ENCODE data around the gene KRTAP5-8. TPM values are rescaled to one million over a fixed set of nuclear protein-coding genes. Genes with fewer than 3 reads are reported as not detected.
"Not testable (repeated sequence)": the region's sequence is repeated elsewhere in the genome, so short reads cannot be mapped to it uniquely, and the experiment has no call there.

KRTAP5-8 gene
- polyA plus RNA-seq, 1 donor: 1.3 TPM

GRCh38 chr11:71571101-71571850, 33.5 kb downstream of the KRTAP5-8 start:
- DNase-seq: not testable (repeated sequence)

- no peak for DNase-seq
These were observed 35.0 kb downstream of the KRTAP5-8 start for GRCh38 chr11:71572811-71573210.

- no peak for DNase-seq
These were observed 36.6 kb downstream of the KRTAP5-8 start for GRCh38 chr11:71574418-71574817.

GRCh38 chr11:71575723-71576424, 38.0 kb downstream of the KRTAP5-8 start:
- DNase-seq: no peak

- DNase-seq: not testable (repeated sequence)
These were observed 39.1 kb downstream of the KRTAP5-8 start for GRCh38 chr11:71576688-71577465.

GRCh38 chr11:71577469-71578004, 39.7 kb downstream of the KRTAP5-8 start:
- DNase-seq: no peak

- DNase-seq: not testable (repeated sequence)
These were observed 41.7 kb downstream of the KRTAP5-8 start for GRCh38 chr11:71579513-71579912.

GRCh38 chr11:71580057-71581003, 42.5 kb downstream of the KRTAP5-8 start:
- peak; percentile 29 for DNase-seq

GRCh38 chr11:71581826-71582225, 44.0 kb downstream of the KRTAP5-8 start:
- no peak for DNase-seq

- DNase-seq: no peak
These were observed 44.6 kb downstream of the KRTAP5-8 start, which contains the start of gene KRTAP5-11 for GRCh38 chr11:71582309-71582895. Gene KRTAP5-11, minus strand, starts transcription at chr11:71582875. Its CDS starts 38 bp downstream, at chr11:71582837.

GRCh38 chr11:71582969-71583368, 45.1 kb downstream of the KRTAP5-8 start:
- DNase-seq: not testable (repeated sequence)

GRCh38 chr11:71585673-71586072, 47.8 kb downstream of the KRTAP5-8 start:
- not testable (repeated sequence) for DNase-seq

- DNase-seq: not testable (repeated sequence)
These were observed 50.5 kb downstream of the KRTAP5-8 start for GRCh38 chr11:71588314-71588713.

Other genes with a start within 250 kb of the KRTAP5-8 start
- 54.2 TPM for gene DHCR7, start 89.6 kb upstream of the KRTAP5-8 start, polyA plus RNA-seq (ENCODE audit: insufficient read length)
- 78.4 TPM for gene NADSYN1, start 84.8 kb upstream of the KRTAP5-8 start, polyA plus RNA-seq (ENCODE audit: insufficient read length)
- gene KRTAP5-7, start 10.8 kb upstream of the KRTAP5-8 start, polyA plus RNA-seq (ENCODE audit: insufficient read length): 0.25 TPM
- 1.2 TPM for gene KRTAP5-9, start 10.4 kb downstream of the KRTAP5-8 start, polyA plus RNA-seq (ENCODE audit: insufficient read length)
- 0.53 TPM for gene KRTAP5-10, start 27.5 kb downstream of the KRTAP5-8 start, polyA plus RNA-seq (ENCODE audit: insufficient read length)
- 0.76 TPM for gene KRTAP5-11, start 44.9 kb downstream of the KRTAP5-8 start, polyA plus RNA-seq (ENCODE audit: insufficient read length)